GM12873 (cell line): ENCODE data around the gene CKAP2L.

Experiments used
- TF ChIP-seq, protein P1 (sequence below): IDR thresholded peaks from 2 replicates; pipeline ENCODE4 v1.5.1; 2012; ENCODE audit warnings: low read depth, mild to moderate bottlenecking, moderate library complexity, low read length, control low read depth; ENCODE audit not compliant: insufficient read depth; ENCODE audit errors: missing control alignments

The CKAP2L gene

DNA sequence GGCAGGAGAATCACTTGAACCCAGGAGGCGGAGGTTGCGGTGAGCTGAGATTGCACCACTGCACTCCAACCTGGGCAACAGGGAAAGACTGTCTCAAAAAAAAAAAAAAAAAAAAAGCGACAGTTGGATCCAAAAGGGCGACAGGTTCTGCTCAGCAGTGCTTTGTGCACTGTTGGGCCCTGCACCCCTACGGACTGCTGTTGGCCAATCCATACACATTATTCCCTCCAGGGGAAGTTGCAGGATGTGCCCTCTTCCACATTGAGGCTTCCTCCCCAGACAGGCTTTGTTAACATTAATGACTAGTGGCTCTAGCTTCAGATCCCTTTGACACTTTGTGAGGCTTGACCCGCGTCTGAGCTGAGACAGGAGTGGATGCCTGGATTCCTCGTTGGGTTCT lies 34.2 kb downstream of the CKAP2L start:
- TF ChIP-seq, protein P1, sequence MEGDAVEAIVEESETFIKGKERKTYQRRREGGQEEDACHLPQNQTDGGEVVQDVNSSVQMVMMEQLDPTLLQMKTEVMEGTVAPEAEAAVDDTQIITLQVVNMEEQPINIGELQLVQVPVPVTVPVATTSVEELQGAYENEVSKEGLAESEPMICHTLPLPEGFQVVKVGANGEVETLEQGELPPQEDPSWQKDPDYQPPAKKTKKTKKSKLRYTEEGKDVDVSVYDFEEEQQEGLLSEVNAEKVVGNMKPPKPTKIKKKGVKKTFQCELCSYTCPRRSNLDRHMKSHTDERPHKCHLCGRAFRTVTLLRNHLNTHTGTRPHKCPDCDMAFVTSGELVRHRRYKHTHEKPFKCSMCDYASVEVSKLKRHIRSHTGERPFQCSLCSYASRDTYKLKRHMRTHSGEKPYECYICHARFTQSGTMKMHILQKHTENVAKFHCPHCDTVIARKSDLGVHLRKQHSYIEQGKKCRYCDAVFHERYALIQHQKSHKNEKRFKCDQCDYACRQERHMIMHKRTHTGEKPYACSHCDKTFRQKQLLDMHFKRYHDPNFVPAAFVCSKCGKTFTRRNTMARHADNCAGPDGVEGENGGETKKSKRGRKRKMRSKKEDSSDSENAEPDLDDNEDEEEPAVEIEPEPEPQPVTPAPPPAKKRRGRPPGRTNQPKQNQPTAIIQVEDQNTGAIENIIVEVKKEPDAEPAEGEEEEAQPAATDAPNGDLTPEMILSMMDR = no peak

DNA sequence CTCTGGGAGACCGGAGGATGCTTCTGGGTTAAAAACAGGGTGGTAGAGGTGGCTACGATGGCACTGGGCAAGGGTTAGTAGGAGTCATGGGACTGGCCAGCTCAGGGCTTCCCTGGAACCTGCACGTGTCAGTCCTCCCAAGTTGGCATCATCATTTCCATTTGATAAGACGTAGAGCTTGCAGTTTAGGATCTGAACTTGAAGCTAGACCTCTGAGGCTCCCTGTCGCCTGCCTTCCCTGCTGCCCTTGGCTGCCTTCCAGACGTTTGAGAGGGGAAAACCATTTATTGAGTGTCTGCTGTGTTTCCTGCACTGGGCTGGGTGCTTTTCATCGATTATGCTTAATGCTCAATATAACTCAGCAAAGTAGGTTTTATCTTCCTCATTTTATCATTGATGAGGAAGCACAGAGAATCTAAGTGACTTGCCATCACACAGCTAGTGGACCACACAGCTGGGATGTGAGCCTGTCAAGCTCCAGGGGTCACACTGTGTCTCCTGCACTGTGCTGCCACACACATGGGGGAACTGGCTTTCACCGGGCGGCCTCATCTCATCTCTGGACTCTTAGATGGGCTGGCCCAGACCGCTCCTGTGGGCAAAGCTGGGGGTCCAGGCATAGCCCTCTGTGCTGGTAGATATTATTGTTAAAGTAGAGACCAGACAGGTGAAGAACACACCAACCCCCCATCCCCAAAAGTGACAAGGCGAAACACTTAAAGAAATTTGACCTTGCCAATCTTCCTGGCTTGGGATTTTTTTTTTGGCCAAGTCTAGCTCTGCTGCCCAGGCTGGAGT lies 35.8 kb downstream of the CKAP2L start:
- TF ChIP-seq, protein P1 = no peak

DNA sequence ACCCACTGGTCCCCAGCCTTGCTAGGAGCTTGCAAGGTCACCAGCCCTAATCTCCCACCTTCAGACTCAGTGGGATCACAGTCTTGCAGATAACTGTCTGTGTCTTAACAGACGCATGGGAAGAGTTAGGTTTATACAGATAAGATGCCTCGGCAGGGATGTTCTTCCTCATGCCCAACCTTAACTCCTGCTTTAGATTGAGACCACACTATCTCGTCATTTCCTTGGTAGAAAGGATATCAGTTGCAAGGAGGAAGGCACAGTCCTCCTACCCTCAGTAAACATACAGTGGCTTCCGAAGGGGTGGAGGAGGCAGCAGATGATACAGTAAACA lies 36.4 kb downstream of the CKAP2L start:
- TF ChIP-seq, protein P1 = no peak

DNA sequence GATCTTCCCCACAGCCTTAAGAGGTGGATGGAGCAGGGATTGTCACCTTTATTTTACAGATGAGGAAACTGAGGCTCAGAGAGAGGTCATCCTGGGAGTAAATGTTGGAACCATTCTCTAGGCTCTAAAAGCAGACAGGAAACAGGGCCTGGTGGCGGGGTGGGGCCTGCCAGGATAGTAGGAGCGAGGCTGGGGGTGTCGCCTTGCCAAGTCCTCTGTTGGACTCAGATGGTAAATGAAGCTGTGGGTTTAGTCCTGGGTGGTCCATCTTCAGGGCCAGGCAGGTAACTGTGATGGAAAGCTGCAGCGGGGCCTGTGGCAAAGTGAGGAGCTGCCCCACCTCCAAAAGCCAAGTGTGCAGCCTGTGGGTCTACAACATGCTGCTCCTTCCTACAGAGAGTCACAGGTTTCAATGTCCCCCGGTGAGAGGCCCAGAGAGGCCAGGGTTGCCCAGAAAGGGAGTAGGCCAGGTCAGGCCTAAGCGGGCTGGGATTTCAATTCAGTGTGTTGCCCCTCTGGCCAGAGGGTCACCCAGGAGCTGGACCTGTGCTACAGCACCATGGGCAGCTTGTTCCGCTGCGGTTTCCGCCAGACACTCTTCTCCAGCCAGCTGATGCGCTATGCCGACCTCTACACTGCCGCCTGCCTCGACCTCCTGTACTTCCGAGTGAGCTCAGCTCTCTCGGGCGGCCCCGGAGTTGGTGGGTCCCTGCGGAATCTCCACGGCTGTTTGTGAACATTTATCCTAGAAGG lies 37.0 kb downstream of the CKAP2L start:
- TF ChIP-seq, protein P1 = no peak

DNA sequence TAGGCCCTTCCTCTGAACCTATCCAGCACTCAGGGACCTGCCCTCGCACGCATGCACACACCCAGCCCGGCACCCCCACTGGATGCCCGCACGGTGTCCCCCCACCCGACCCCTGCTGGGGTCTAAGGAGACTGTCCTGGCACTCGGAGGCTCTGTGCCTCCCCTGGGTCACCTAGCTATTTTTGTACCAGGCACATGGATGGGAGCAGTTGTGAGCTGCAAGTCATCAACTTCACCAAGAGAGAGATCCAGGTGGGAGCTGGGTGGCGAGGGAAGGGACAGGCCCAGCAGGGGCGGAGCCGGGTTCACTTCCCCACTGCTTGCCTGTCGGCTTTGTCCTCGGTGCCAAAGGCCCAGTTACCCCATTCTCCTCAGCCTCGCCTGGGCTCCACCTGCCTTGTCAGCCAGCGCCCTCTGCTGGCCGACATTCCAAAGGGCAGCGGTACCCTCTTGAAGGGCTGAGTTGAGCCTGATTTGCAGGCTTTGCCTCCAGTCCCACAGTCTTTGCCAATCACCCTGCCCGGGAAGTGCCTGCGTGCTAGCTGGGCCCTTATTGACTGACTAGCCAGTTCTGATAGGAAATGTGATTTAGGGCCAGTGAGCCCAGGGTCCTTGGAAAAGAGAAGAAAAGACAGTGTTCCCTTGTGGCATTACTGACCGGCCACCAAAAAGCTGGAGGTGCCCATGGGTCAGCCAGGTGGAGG lies 37.8 kb downstream of the CKAP2L start:
- TF ChIP-seq, protein P1 = peak; percentile 96

DNA sequence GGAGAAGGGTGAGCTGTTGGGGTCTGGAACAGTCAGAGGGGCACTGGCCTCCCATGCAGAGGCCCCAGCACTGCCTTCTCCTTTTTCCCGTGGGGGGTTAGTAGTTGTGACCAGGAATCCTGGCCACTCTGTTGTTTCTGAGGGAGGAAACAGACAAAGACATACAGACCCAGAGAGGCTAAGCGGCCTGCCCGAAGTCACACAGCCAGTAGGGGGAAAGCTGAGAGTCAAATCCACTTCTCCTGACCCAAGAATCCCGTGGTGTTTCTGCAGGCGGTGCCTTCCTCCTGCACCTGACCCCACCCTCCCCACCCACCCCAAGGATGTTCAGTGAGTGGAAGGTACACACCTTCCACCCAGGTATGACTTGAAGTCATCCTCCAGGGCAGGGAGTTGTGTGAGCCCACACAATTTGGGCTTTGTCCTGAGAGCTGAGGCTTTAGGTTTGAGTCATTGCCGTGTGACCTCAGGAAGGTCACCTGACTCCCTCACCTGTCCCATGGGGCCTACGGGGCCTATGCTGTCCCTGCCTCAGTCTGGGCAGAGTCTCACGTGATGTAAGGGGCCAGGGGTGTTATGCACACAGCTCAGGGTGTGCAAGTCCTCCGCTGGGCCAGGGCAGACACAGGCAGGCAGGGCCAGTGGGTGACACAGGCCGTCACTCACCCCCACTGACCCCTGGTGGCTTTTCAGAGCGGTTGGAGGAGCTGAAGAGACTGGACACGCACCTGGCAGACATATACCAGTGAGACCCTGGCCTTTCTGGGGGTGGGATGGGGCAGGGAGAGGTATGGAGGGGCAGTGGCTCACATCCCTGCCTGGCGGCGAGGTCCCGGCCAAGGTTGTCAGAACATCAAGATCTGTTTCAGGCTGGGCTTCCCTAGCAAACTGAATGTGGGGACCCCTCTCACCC lies 38.6 kb downstream of the CKAP2L start:
- TF ChIP-seq, protein P1 = peak; percentile 25
